ENCODE results near the gene INSRR. TPM values are rescaled to one million over a fixed set of nuclear protein-coding genes. Genes with fewer than 3 reads are reported as not detected.

INSRR gene
- total RNA-seq, 1 donor from 2014 or later, result not detected

DNA sequence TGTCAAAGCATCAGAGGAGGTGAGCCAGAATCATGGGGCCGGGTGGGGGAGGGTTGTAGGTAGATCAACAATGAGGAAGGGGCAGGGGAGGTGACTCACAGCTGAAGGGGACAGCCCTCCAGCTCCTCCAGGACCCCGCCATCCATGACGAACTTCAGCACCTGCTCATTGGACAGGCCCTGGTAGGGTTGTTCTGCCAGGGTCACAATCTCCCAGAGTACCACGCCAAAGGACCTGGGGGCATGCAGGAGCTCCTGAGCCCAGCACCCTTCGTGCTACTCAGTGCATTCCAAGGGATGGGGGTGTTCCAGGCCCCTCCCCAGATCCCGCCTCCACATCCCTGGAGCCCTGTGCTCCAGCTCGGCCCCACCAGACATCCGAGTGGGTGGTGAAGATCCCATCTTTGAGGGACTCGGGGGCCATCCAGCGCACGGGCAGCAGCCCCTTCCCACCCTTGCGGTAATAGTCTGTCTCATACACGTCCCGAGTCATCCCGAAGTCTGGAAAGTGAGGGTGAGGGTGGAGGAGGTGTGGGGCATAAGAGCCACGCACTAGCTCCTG, 17.5 kb downstream of the INSRR start:
- Mint-ChIP-seq H3K27me3 (peaks cover 85% of the 10 kb centered on the region), H3K36me3 (ENCODE audit: insufficient read depth) (no peaks in the 10 kb centered on the region), H3K4me1 (ENCODE audit: low read depth) (peaks cover 2% of the 10 kb centered on the region), H3K9me3 (ENCODE audit: low read depth) (no peaks in the 10 kb centered on the region), H3K4me3 (ENCODE audit: low read depth) (no peak overlapping the region), H3K27ac (no peak overlapping the region)
- no peak for DNase-seq (ENCODE audit: low spot score, unreplicated experiment)
- TF ChIP-seq, protein P1, sequence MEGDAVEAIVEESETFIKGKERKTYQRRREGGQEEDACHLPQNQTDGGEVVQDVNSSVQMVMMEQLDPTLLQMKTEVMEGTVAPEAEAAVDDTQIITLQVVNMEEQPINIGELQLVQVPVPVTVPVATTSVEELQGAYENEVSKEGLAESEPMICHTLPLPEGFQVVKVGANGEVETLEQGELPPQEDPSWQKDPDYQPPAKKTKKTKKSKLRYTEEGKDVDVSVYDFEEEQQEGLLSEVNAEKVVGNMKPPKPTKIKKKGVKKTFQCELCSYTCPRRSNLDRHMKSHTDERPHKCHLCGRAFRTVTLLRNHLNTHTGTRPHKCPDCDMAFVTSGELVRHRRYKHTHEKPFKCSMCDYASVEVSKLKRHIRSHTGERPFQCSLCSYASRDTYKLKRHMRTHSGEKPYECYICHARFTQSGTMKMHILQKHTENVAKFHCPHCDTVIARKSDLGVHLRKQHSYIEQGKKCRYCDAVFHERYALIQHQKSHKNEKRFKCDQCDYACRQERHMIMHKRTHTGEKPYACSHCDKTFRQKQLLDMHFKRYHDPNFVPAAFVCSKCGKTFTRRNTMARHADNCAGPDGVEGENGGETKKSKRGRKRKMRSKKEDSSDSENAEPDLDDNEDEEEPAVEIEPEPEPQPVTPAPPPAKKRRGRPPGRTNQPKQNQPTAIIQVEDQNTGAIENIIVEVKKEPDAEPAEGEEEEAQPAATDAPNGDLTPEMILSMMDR (IDR thresholded peaks at IDR 0.05; ENCODE audit: unreplicated experiment), result no peak

DNA sequence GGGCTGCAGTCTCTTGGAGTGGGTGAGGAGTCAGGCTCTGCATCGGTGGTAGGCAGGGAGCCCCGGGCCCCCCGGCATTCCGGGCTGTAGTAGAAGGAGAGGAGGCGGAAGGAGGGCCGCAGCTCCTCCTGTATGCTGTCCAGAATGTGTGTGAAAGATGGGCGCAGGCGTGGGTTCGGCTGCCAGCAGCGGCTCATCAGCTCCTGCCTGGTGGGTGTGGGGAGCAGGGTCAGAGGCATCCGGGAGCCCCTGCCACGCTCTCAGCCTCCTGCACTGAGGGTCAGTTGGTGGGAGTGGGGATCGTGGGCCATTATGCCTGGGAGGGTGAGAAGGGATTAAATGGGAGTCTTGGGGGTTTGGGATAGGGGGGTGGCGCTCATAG, 18.0 kb downstream of the INSRR start:
- DNase-seq (ENCODE audit: low spot score, unreplicated experiment), result no peak
- Mint-ChIP-seq H3K27me3 (peaks cover 85% of the 10 kb centered on the region), H3K4me3 (ENCODE audit: low read depth) (no peak overlapping the region), H3K27ac (no peak overlapping the region), H3K4me1 (ENCODE audit: low read depth) (peaks cover 2% of the 10 kb centered on the region), H3K36me3 (ENCODE audit: insufficient read depth) (no peaks in the 10 kb centered on the region), H3K9me3 (ENCODE audit: low read depth) (no peaks in the 10 kb centered on the region)
- TF ChIP-seq, protein P1 (IDR thresholded peaks at IDR 0.05; ENCODE audit: unreplicated experiment), result no peak

DNA sequence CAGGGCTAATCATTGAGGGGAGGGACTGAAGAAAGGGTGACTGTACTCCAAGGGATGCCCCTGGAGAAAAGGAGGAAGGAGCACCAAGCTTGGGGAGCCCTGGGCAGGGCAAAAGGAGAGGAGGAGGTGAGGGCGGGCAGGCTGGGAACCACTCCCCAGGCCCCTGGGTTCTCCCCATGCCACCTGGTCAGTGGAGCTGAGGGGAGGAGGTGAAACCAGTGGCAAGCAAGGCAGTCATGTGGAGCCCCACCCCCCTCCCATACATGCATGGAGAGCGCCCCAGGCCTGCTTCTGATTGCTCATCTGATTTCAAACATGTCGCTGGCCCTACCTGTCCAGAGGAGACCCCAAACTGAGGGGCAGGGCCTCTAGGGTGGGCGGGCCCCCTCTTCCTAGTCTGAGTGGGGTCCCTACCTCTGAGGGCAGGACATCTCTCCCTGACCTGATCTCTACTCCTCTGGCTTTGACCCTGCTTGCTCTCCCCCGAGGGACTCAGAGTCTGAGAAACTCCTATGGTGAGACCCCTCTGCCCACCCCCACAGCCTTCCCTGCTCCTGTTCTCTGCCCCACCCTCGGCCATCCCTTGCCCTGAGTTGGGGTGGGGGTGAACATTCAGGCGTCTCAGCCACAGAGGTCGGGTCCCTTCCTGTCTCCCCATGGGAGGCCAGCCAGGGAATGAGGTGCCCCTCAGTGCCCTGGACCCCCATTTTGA, 18.6 kb downstream of the INSRR start:
- TF ChIP-seq, protein P1 (IDR thresholded peaks at IDR 0.05; ENCODE audit: unreplicated experiment), result no peak
- Mint-ChIP-seq H3K9me3 (ENCODE audit: low read depth) (no peaks in the 10 kb centered on the region), H3K4me3 (ENCODE audit: low read depth) (no peak overlapping the region), H3K4me1 (ENCODE audit: low read depth) (no peaks in the 10 kb centered on the region), H3K27me3 (peaks cover 85% of the 10 kb centered on the region), H3K36me3 (ENCODE audit: insufficient read depth) (no peaks in the 10 kb centered on the region), H3K27ac (no peak overlapping the region)
- DNase-seq (ENCODE audit: low spot score, unreplicated experiment), result no peak

DNA sequence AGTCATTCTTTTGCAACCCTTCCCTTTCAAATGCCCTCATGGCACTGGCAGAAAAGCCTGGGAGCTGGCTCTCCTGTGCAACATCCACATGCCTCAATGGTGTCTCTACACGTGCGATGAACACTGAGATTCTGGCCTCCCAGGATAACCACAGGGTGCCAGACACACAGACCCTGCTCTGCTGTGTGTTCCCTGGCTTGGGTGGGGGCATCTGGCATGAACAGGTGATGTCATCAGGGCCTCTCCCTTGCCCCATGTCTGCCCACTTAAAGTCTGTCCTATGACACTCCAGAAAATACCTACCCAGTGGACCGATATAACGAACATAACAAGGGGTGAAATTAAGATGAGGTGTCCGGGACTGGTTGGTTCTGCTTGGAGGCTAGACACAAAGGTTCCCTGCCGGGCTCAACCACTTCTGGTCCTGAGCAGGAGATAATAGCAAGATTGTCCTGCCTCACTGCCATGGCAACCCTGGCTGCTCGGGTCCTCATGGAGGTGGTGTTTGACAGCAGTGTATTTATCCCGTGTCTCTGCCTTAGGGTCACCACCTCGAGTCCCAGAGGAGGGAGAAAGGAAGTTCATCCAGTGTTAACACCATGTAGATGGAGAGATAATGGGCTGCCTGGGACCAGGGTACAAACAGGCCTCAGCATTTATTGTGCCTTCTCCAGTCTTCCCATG, 19.3 kb downstream of the INSRR start:
- no peaks in the 10 kb centered on the region for H3K36me3 Mint-ChIP-seq (ENCODE audit: insufficient read depth)
- H3K4me3 Mint-ChIP-seq (ENCODE audit: low read depth), result no peak overlapping the region
- H3K27ac Mint-ChIP-seq, result no peak overlapping the region
- H3K4me1 Mint-ChIP-seq (ENCODE audit: low read depth), result no peaks in the 10 kb centered on the region
- TF ChIP-seq, protein P1 (IDR thresholded peaks at IDR 0.05; ENCODE audit: unreplicated experiment), result no peak
- no peak for DNase-seq (ENCODE audit: low spot score, unreplicated experiment)
- no peaks in the 10 kb centered on the region for H3K9me3 Mint-ChIP-seq (ENCODE audit: low read depth)
- H3K27me3 Mint-ChIP-seq, result peaks cover 86% of the 10 kb centered on the region

DNA sequence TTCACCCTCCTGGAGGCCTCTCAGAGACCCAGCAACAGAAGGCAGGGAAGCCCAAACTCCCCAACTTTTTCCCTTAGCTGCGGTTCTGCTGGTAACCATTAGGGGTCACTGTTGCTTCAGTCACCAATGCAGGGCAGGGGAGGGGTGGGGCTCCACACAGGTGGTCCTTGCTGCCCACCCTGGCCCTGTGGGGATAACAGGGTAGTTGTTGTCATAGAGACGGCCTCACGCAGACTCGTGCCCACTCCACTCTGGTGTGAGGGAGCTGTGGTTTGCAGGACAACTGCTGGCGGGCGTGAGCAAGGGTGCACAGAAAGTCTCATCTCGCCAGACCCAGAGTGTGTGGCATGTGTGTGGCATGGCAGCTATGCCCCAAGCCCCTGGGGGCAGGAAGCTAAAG, 19.9 kb downstream of the INSRR start:
- peaks cover 86% of the 10 kb centered on the region for H3K27me3 Mint-ChIP-seq
- no peak overlapping the region for H3K4me3 Mint-ChIP-seq (ENCODE audit: low read depth)

More for the DNA sequence above, 19.9 kb downstream of the INSRR start:
- Mint-ChIP-seq H3K36me3 (ENCODE audit: insufficient read depth) (no peaks in the 10 kb centered on the region), H3K27ac (no peak overlapping the region), H3K9me3 (ENCODE audit: low read depth) (no peaks in the 10 kb centered on the region), H3K4me1 (ENCODE audit: low read depth) (no peaks in the 10 kb centered on the region)
- TF ChIP-seq, protein P1 (IDR thresholded peaks at IDR 0.05; ENCODE audit: unreplicated experiment), result peak; percentile 83
- DNase-seq (ENCODE audit: low spot score, unreplicated experiment), result no peak
